Measurements from ENCODE around the gene ZNF652.

ZNF652 gene

GRCh38 chr17:49358641-49359247 is 3.3 kb downstream of the ZNF652 start:
- DNase-seq (ENCODE audit: low spot score), result no peak

- DNase-seq (ENCODE audit: low spot score), result no peak
Observed at GRCh38 chr17:49357516-49357915, 4.5 kb downstream of the ZNF652 start.

- DNase-seq (ENCODE audit: low spot score), result no peak
Observed at GRCh38 chr17:49356320-49356719, 5.7 kb downstream of the ZNF652 start.

- no peak for DNase-seq (ENCODE audit: low spot score)
Observed at GRCh38 chr17:49353607-49354006, 8.4 kb downstream of the ZNF652 start.

- DNase-seq (ENCODE audit: low spot score), result no peak
Observed at GRCh38 chr17:49352587-49353154, 9.4 kb downstream of the ZNF652 start.

GRCh38 chr17:49351572-49352140 is 10.4 kb downstream of the ZNF652 start:
- DNase-seq (ENCODE audit: low spot score), result no peak

GRCh38 chr17:49349541-49349940 is 12.5 kb downstream of the ZNF652 start:
- no peak for DNase-seq (ENCODE audit: low spot score)

GRCh38 chr17:49344914-49345313 is 17.1 kb downstream of the ZNF652 start:
- DNase-seq (ENCODE audit: low spot score), result no peak

- no peak for DNase-seq (ENCODE audit: low spot score)
Observed at GRCh38 chr17:49343273-49343672, 18.8 kb downstream of the ZNF652 start.

GRCh38 chr17:49342575-49342936 is 19.5 kb downstream of the ZNF652 start:
- DNase-seq (ENCODE audit: low spot score), result no peak

GRCh38 chr17:49341356-49341755 is 20.7 kb downstream of the ZNF652 start:
- DNase-seq (ENCODE audit: low spot score), result no peak

- no peak for DNase-seq (ENCODE audit: low spot score)
Observed at GRCh38 chr17:49339354-49339753, 22.7 kb downstream of the ZNF652 start.

GRCh38 chr17:49338883-49339282 is 23.2 kb downstream of the ZNF652 start:
- DNase-seq (ENCODE audit: low spot score), result no peak

GRCh38 chr17:49337884-49338283 is 24.2 kb downstream of the ZNF652 start:
- no peak for DNase-seq (ENCODE audit: low spot score)

- DNase-seq (ENCODE audit: low spot score), result no peak
Observed at GRCh38 chr17:49334744-49335512, 27.1 kb downstream of the ZNF652 start.

- DNase-seq (ENCODE audit: low spot score), result no peak
Observed at GRCh38 chr17:49333804-49334203, 28.2 kb downstream of the ZNF652 start.

GRCh38 chr17:49327835-49328784 is 33.9 kb downstream of the ZNF652 start:
- no peak for DNase-seq (ENCODE audit: low spot score)

GRCh38 chr17:49325980-49326379 is 36.1 kb downstream of the ZNF652 start:
- DNase-seq (ENCODE audit: low spot score), result no peak

- no peak for DNase-seq (ENCODE audit: low spot score)
Observed at GRCh38 chr17:49318435-49318965, 43.5 kb downstream of the ZNF652 start.

- DNase-seq (ENCODE audit: low spot score), result no peak
Observed at GRCh38 chr17:49316889-49317675, 45.0 kb downstream of the ZNF652 start.

GRCh38 chr17:49316258-49316570 is 45.8 kb downstream of the ZNF652 start:
- DNase-seq (ENCODE audit: low spot score), result no peak

All from cerebellar cortex (tissue), 1 donor.